Panc1 (cell line): ENCODE data around the gene FAM83D. TPM values are rescaled to one million over a fixed set of nuclear protein-coding genes. Genes with fewer than 3 reads are reported as not detected.

Source experiments
- ATAC-seq: fragments of 200-7000 bp; cut with Tn5 transposase; 2 replicates; pipeline ENCODE4 v1.9.1; 2020; ENCODE audit warnings: mild to moderate bottlenecking, moderate library complexity
- BruUV-seq: library from RNA; stranded (reverse); fragments of 400-500 nt; replicated peaks from 2 replicates; lab custom pipeline; 2021; lab: Mats Ljungman, UMichigan
- CTCF ChIA-PET: fragments of 300-600 bp; sonication (Branson Sonifier 250); formaldehyde crosslinking; loops from one replicate; lab custom pipeline; 2022; ENCODE audit warnings: antibody characterized with exemption; lab: Charles Lee
- POLR2A ChIA-PET: fragments of 300-600 bp; sonication (Branson Sonifier 250); formaldehyde crosslinking; loops from one replicate; lab custom pipeline; 2022; ENCODE audit warnings: antibody characterized with exemption; lab: Charles Lee
- DNase-seq: peaks from one replicate; pipeline ENCODE4 v3.0.0-alpha.2; 2010; ENCODE audit warnings: low read depth, low spot score
- H3K27ac ChIP-seq: 2 replicates; pipeline ENCODE4 v1.5.1; 2011; ENCODE audit warnings: mild to moderate bottlenecking, low read length, inconsistent platforms
- H3K27me3 ChIP-seq: fragments of 200-500 bp; sonication (Bioruptor generic); 2 replicates; pipeline ENCODE4 v1.6.0; 2014; ENCODE audit warnings: low read length, inconsistent platforms; ENCODE audit not compliant: control insufficient read depth, insufficient read depth
- H3K36me3 ChIP-seq: fragments of 200-500 bp; sonication (Bioruptor generic); 2 replicates; pipeline ENCODE4 v1.5.1; 2014; ENCODE audit warnings: inconsistent platforms, mild to moderate bottlenecking, low read length, moderate library complexity; ENCODE audit not compliant: control insufficient read depth, insufficient read depth
- H3K4me1 ChIP-seq: 2 replicates; pipeline ENCODE4 v1.5.1; 2011; ENCODE audit warnings: inconsistent platforms, mild to moderate bottlenecking, low read length, moderate library complexity; ENCODE audit not compliant: control insufficient read depth, insufficient read depth
- H3K4me3 ChIP-seq, 2 experiments: 2 replicates each; pipeline ENCODE4 v1.5.1; 2011 to 2012; ENCODE audit warnings: low read depth in 2 of 2, low read length in 2 of 2, mild to moderate bottlenecking in 2 of 2, inconsistent platforms in 1 of 2, moderate library complexity in 1 of 2
- H3K9me3 ChIP-seq: fragments of 200-500 bp; sonication (Bioruptor generic); 2 replicates; pipeline ENCODE4 v1.5.1; 2014; ENCODE audit warnings: low read depth, mild to moderate bottlenecking, inconsistent platforms, low read length, moderate library complexity; ENCODE audit not compliant: control insufficient read depth, insufficient read depth
- CTCF ChIP-seq: fragments of 450-650 bp; IDR thresholded peaks from 2 replicates; pipeline ENCODE4 v1.5.1; 2017; ENCODE audit warnings: mild to moderate bottlenecking
- POLR2AphosphoS5 ChIP-seq: IDR thresholded peaks from 2 replicates; pipeline ENCODE4 v1.6.1; 2012; ENCODE audit warnings: mild to moderate bottlenecking, low read depth, low read length, moderate library complexity
- REST ChIP-seq, 2 experiments: IDR thresholded peaks; 2 replicates each; pipeline ENCODE4 v1.6.1; 2011 to 2012; ENCODE audit warnings: low read depth in 2 of 2, control low read depth in 1 of 2, low read length in 1 of 2, mild to moderate bottlenecking in 1 of 2, moderate library complexity in 1 of 2; ENCODE audit not compliant: insufficient read depth in 1 of 2
- SIN3A ChIP-seq: IDR thresholded peaks from 2 replicates; pipeline ENCODE4 v1.6.1; 2012; ENCODE audit warnings: low read depth, mild to moderate bottlenecking, low read length, moderate library complexity, borderline replicate concordance; ENCODE audit not compliant: insufficient read depth
- TCF7L2 ChIP-seq: IDR thresholded peaks from 2 replicates; pipeline ENCODE4 v1.6.1; 2011; ENCODE audit warnings: mild to moderate bottlenecking, low read depth, low read length, inconsistent platforms
- in situ Hi-C: cut with HindIII; loops from 2 replicates; pipeline ENCODE4 v1.10.0; 2016; ENCODE audit warnings: low sequenced_read_pairs, low pct_unique_long_range_greater_than_20kb
- intact Hi-C: fragments of 100-400 bp; cut with micrococcal nuclease; formaldehyde crosslinking; loops from one replicate; pipeline ENCODE4 v1.10.0; 2022; ENCODE audit not compliant: unreplicated experiment
- total RNA-seq: library from RNA; stranded (reverse); gene quantifications from one replicate; pipeline ENCODE4 v1.2.1, GENCODE V29; 2021; ENCODE audit not compliant: unreplicated experiment

Gene FAM83D
- total RNA-seq, 1 experiment from 2014 or later: 30.9 TPM

DNA sequence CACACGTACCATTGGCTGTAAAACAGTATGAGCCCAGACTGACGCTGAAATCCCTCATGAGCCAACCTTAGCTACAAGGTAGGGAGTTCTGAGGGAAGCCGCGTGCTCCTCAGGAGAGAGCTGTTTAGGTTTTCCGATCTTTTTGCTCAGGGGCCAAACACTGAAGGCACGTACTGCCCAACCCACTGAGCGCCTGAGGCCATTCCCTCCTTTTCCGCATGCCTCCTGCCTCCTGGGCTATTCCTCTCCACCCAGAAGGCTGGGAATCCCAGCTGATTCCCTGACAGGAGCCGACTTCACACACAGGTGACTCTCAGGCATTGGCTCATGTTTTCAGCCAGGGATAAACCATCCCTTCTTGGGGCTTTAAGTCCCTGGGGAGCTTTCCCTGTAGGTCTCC is 5.4 kb upstream of the FAM83D start:
- POLR2A ChIA-PET: no interaction called here
- Histone ChIP-seq H3K27me3 (0 out of 2 replicates have a peak, but pooled peaks cover 2% of the 10 kb centered on the region), H3K4me3 (no peak overlapping the region), H3K4me1 (no peaks in the 10 kb centered on the region), H3K9me3 (no peaks in the 10 kb centered on the region), H3K27ac (no peak overlapping the region), H3K36me3 (no peaks in the 10 kb centered on the region)
- no peak for TF ChIP-seq POLR2AphosphoS5
- ATAC-seq: no peak
- in situ Hi-C loops (no loop called here), intact Hi-C loops (no loop called here)
- DNase-seq: no peak
- CTCF ChIA-PET: no interaction called here
- no TSS peak for BruUV-seq

DNA sequence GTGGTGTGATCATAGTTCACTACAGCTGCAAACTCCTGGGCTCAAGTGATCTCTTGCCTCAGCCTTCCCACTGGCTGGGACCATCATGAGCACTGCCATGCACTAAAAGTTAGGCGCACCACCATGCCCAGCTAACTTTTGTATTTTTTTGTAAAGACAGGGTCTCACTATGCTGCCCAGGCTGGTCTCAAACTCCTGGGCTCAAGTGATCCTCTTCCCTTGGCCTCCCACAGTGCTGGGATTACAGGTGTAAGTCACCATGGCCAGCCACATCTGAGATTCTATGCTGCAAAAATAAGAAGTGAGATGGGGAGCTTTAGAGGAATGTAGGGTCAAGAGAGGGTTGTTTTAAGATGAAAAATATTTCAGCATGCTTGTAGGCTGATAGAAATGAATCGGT is 1.5 kb upstream of the FAM83D start:
- ChIA-PET POLR2A (interaction anchor here (0.7 kb wide), 1 partner anchor 1963 kb away, joined by 6 read pairs; no protein-coding TSS in a partner anchor), CTCF (no interaction called here)
- no peaks in the 10 kb centered on the region; the same call in 1 of the 2 replicates for H3K36me3 ChIP-seq
- 0 out of 2 replicates have a peak, but pooled peaks cover 2% of the 10 kb centered on the region for H3K27me3 ChIP-seq
- intact Hi-C loops (no loop called here), in situ Hi-C loops (no loop called here)
- no peak overlapping the region for H3K27ac ChIP-seq
- BruUV-seq: no TSS peak
- peaks cover 10% of the 10 kb centered on the region for H3K4me1 ChIP-seq
- no peak for DNase-seq
- no peaks in the 10 kb centered on the region for H3K9me3 ChIP-seq
- ATAC-seq: no peak
- TF ChIP-seq POLR2AphosphoS5 (no peak), CTCF (no peak), REST (IDR thresholded peaks at IDR 0.05; ENCODE audit: insufficient read depth in 1 of 2, low read depth in 2 of 2, low read length in 1 of 2) (no peak), SIN3A (no peak), TCF7L2 (no peak)
- H3K4me3 ChIP-seq: no peak overlapping the region

GRCh38 chr20:38926934-38927616 is 858 bp downstream of the FAM83D start:
- no peak for ATAC-seq
- CTCF ChIA-PET: interaction anchor here (0.9 kb wide), 1 partner anchor 10 kb away, joined by 5 read pairs; no protein-coding TSS in a partner anchor
- Histone ChIP-seq H3K4me1 (peaks cover 12% of the 10 kb centered on the region), H3K27ac (peak overlapping the region; percentile 89), H3K36me3 (no peaks in the 10 kb centered on the region; the same call in 1 of the 2 replicates), H3K27me3 (no peaks in the 10 kb centered on the region), H3K9me3 (no peaks in the 10 kb centered on the region), H3K4me3 (peak overlapping the region; percentile 81 to 85)
- in situ Hi-C loops: no loop called here
- intact Hi-C loops: loop anchor here (2.0 kb wide), 1 partner anchor 122 kb away; no protein-coding TSS in a partner anchor
- BruUV-seq: no TSS peak
- no peak for DNase-seq
- POLR2A ChIA-PET: interaction anchor here (0.6 to 0.7 kb wide), 2 partner anchors 8 to 70 kb away, joined by 3 to 6 read pairs; no protein-coding TSS in a partner anchor
- no peak for TF ChIP-seq REST (IDR thresholded peaks at IDR 0.05; ENCODE audit: insufficient read depth in 1 of 2, low read depth in 2 of 2, low read length in 1 of 2)
- no peak for TF ChIP-seq POLR2AphosphoS5
- no peak for TF ChIP-seq TCF7L2
- no peak for TF ChIP-seq CTCF
- no peak for TF ChIP-seq SIN3A
